PC-9 (cell line): ENCODE data around the gene RIMBP2. TPM values are rescaled to one million over a fixed set of nuclear protein-coding genes. Genes with fewer than 3 reads are reported as not detected.

Experiments used
- BruUV-seq: library from RNA; stranded (reverse); fragments of 400-500 nt; replicated peaks from 2 replicates; lab custom pipeline; 2021; lab: Mats Ljungman, UMichigan
- CTCF ChIA-PET: fragments of 300-600 bp; sonication (Branson Sonifier 250); formaldehyde crosslinking; loops from one replicate; lab custom pipeline; 2022; ENCODE audit warnings: antibody characterized with exemption; lab: Charles Lee
- POLR2A ChIA-PET: fragments of 300-600 bp; sonication (Branson Sonifier 250); formaldehyde crosslinking; loops from one replicate; lab custom pipeline; 2022; ENCODE audit warnings: antibody characterized with exemption; ENCODE audit not compliant: unreplicated experiment; lab: Charles Lee
- DNase-seq, 2 experiments: peaks; one replicate each; pipeline versions ENCODE4 v3.0.0 to v3.0.0-alpha.2; 2015 to 2022; ENCODE audit warnings: mixed read lengths in 1 of 2
- H2AFZ ChIP-seq: fragments of 200-600 bp; sonication (generic); 2 replicates; pipeline ENCODE4 v1.8.1; 2017; ENCODE audit warnings: antibody characterized with exemption
- H3F3A ChIP-seq: fragments of 200-600 bp; sonication (generic); 2 replicates; pipeline ENCODE4 v1.8.1; 2017; ENCODE audit warnings: antibody characterized with exemption, mild to moderate bottlenecking, low read depth; ENCODE audit not compliant: insufficient read depth
- H3K27ac ChIP-seq: fragments of 200-600 bp; sonication (generic); 2 replicates; pipeline ENCODE4 v1.6.1; 2016; ENCODE audit warnings: mixed run types
- H3K27me3 ChIP-seq: fragments of 200-600 bp; sonication (generic); 2 replicates; pipeline ENCODE4 v1.6.1; 2016; ENCODE audit warnings: low read depth, mixed run types; ENCODE audit not compliant: insufficient read depth
- H3K36me3 ChIP-seq: fragments of 200-600 bp; sonication (generic); 2 replicates; pipeline ENCODE4 v1.6.1; 2016; ENCODE audit warnings: low read depth, mixed run types
- H3K4me1 ChIP-seq: fragments of 200-600 bp; sonication (generic); replicated peaks from 2 replicates; pipeline ENCODE4 v1.6.1; 2016; ENCODE audit warnings: mixed run types; ENCODE audit not compliant: insufficient read depth
- H3K4me2 ChIP-seq: fragments of 200-600 bp; sonication (generic); 2 replicates; pipeline ENCODE4 v1.6.1; 2017; ENCODE audit warnings: mixed run types
- H3K4me3 ChIP-seq: fragments of 200-600 bp; sonication (generic); 2 replicates; pipeline ENCODE4 v1.6.1; 2016; ENCODE audit warnings: mixed run types
- H3K79me2 ChIP-seq: fragments of 200-600 bp; sonication (generic); 2 replicates; pipeline ENCODE4 v1.6.1; 2017; ENCODE audit warnings: low read depth, mixed run types
- H3K9me2 ChIP-seq: fragments of 200-600 bp; sonication (generic); 2 replicates; pipeline ENCODE4 v1.8.1; 2017; ENCODE audit warnings: mild to moderate bottlenecking; ENCODE audit not compliant: insufficient read depth
- H3K9me3 ChIP-seq: fragments of 200-600 bp; sonication (generic); 2 replicates; pipeline ENCODE4 v1.8.1; 2016; ENCODE audit warnings: low read depth; ENCODE audit not compliant: insufficient read depth
- H4K20me1 ChIP-seq: fragments of 200-600 bp; sonication (generic); 2 replicates; pipeline ENCODE4 v1.8.1; 2017; ENCODE audit not compliant: insufficient read depth
- CTCF ChIP-seq: fragments of 200-600 bp; sonication (generic); conservative IDR thresholded peaks from 2 replicates; pipeline ENCODE4 v1.6.1; 2017; ENCODE audit warnings: mixed run types, antibody characterized with exemption, mild to moderate bottlenecking, moderate library complexity
- EZH2 ChIP-seq: fragments of 200-600 bp; sonication (generic); IDR thresholded peaks from 2 replicates; pipeline ENCODE4 v1.8.0; 2017; ENCODE audit warnings: antibody characterized with exemption, low read depth
- intact Hi-C: fragments of 100-400 bp; cut with micrococcal nuclease; formaldehyde crosslinking; loops from one replicate; pipeline ENCODE4 v1.10.0; 2022; ENCODE audit not compliant: unreplicated experiment
- total RNA-seq: library from RNA; stranded (reverse); gene quantifications from 2 replicates; pipeline ENCODE4 v1.2.3, GENCODE V29; 2021

Gene RIMBP2
- total RNA-seq, 1 experiment from 2014 or later: not detected

GRCh38 chr12:130639476-130640424 lies 76.3 kb downstream of the RIMBP2 start:
- no peak for DNase-seq
- no peaks in the 10 kb centered on the region for H3K36me3 ChIP-seq
- no peak for TF ChIP-seq EZH2
- TF ChIP-seq CTCF: no peak
- no peak overlapping the region for H2AFZ ChIP-seq
- H3F3A ChIP-seq: no peaks in the 10 kb centered on the region
- ChIA-PET CTCF (no interaction called here), POLR2A (no interaction called here)
- intact Hi-C loops: no loop called here
- H3K27me3 ChIP-seq: peaks cover 94% of the 10 kb centered on the region
- H3K27ac ChIP-seq: no peak overlapping the region
- no peak overlapping the region for H3K4me2 ChIP-seq
- H4K20me1 ChIP-seq: no peaks in the 10 kb centered on the region
- H3K4me3 ChIP-seq: no peak overlapping the region
- no peaks in the 10 kb centered on the region for H3K4me1 ChIP-seq
- no peaks in the 10 kb centered on the region for H3K9me2 ChIP-seq
- no peaks in the 10 kb centered on the region for H3K79me2 ChIP-seq
- H3K9me3 ChIP-seq: no peaks in the 10 kb centered on the region
- no TSS peak for BruUV-seq

GRCh38 chr12:130636370-130636769 lies 79.7 kb downstream of the RIMBP2 start:
- Histone ChIP-seq H3K27ac (no peak overlapping the region), H3K9me3 (no peaks in the 10 kb centered on the region), H3K4me3 (no peak overlapping the region), H3K79me2 (no peaks in the 10 kb centered on the region), H3F3A (no peaks in the 10 kb centered on the region), H3K36me3 (no peaks in the 10 kb centered on the region), H4K20me1 (no peaks in the 10 kb centered on the region), H3K4me2 (no peak overlapping the region), H3K27me3 (peaks cover 93% of the 10 kb centered on the region), H2AFZ (no peak overlapping the region), H3K4me1 (no peaks in the 10 kb centered on the region), H3K9me2 (no peaks in the 10 kb centered on the region)
- CTCF ChIA-PET: no interaction called here
- BruUV-seq: no TSS peak
- no peak for TF ChIP-seq CTCF
- TF ChIP-seq EZH2: no peak
- POLR2A ChIA-PET: no interaction called here
- intact Hi-C loops: no loop called here
- no peak for DNase-seq

GRCh38 chr12:130634866-130635265 lies 81.2 kb downstream of the RIMBP2 start:
- no peak for TF ChIP-seq EZH2
- no peak for TF ChIP-seq CTCF
- no TSS peak for BruUV-seq
- no peak overlapping the region for H2AFZ ChIP-seq
- DNase-seq: no peak
- no peaks in the 10 kb centered on the region for H3K79me2 ChIP-seq
- peaks cover 88% of the 10 kb centered on the region for H3K27me3 ChIP-seq
- H3K4me3 ChIP-seq: no peak overlapping the region
- H3K9me3 ChIP-seq: no peaks in the 10 kb centered on the region
- CTCF ChIA-PET: no interaction called here
- H3K4me2 ChIP-seq: no peak overlapping the region
- POLR2A ChIA-PET: no interaction called here
- intact Hi-C loops: no loop called here
- H3F3A ChIP-seq: no peaks in the 10 kb centered on the region
- no peaks in the 10 kb centered on the region for H3K4me1 ChIP-seq
- no peaks in the 10 kb centered on the region for H4K20me1 ChIP-seq
- no peaks in the 10 kb centered on the region for H3K36me3 ChIP-seq
- H3K27ac ChIP-seq: no peak overlapping the region
- H3K9me2 ChIP-seq: no peaks in the 10 kb centered on the region
